ENCODE results near the gene GGACT. TPM values are rescaled to one million over a fixed set of nuclear protein-coding genes. Genes with fewer than 3 reads are reported as not detected.

Gene GGACT
- total and polyA plus RNA-seq, 2 of the 8 experiments (the other 6 are each of a cell fraction or from before 2014, with no cell fraction given), result 1.1 to 1.5 TPM

GRCh38 chr13:100483139-100483538 lies 105.5 kb downstream of the GGACT start (continued):
- TF ChIP-seq CHD7 (IDR thresholded peaks at IDR 0.05; ENCODE audit: insufficient replicate concordance, low read length) (no peak), SP1 (IDR thresholded peaks at IDR 0.05; ENCODE audit: low read depth, low read length) (no peak), KDM1A (IDR thresholded peaks at IDR 0.05; ENCODE audit: borderline replicate concordance, low read length) (no peak), NANOG (IDR thresholded peaks at IDR 0.05; ENCODE audit: insufficient read depth, low read depth, low read length, poor library complexity, severe bottlenecking) (no peak)
- TF ChIP-seq, protein P1, sequence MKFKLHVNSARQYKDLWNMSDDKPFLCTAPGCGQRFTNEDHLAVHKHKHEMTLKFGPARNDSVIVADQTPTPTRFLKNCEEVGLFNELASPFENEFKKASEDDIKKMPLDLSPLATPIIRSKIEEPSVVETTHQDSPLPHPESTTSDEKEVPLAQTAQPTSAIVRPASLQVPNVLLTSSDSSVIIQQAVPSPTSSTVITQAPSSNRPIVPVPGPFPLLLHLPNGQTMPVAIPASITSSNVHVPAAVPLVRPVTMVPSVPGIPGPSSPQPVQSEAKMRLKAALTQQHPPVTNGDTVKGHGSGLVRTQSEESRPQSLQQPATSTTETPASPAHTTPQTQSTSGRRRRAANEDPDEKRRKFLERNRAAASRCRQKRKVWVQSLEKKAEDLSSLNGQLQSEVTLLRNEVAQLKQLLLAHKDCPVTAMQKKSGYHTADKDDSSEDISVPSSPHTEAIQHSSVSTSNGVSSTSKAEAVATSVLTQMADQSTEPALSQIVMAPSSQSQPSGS (IDR thresholded peaks at IDR 0.05; ENCODE audit: low read length), result no peak

Measured in H1 (cell line).